ENCODE measurements around the gene MRPL42. TPM values are rescaled to one million over a fixed set of nuclear protein-coding genes. Genes with fewer than 3 reads are reported as not detected.
A peak's percentile ranks its signal among the peaks of the same experiment; 100 is the strongest.

MRPL42 gene
- total and polyA plus RNA-seq, 12 donors = 21.9 to 131 (median 81.9) TPM

- TF ChIP-seq CTCF (IDR thresholded peaks at IDR 0.05) (no peak), POLR2A (IDR thresholded peaks at IDR 0.05) (no peak)
- 59 to 77% (median 72%) methylated on average over 7 of the region's 7 CpGs for WGBS, 4 donors
- no peak for DNase-seq
Measured at GRCh38 chr12:93460902-93461301, 6.4 kb upstream of the MRPL42 start.

GRCh38 chr12:93461503-93461902 lies 5.8 kb upstream of the MRPL42 start:
- no peaks in the 10 kb centered on the region for H3K36me3 ChIP-seq (replicated peaks in 1 of 2)
- intact Hi-C loops (cut with DNase I) = no loop called here
- no peak overlapping the region for H3K27ac ChIP-seq
- H3K4me3 ChIP-seq = no peak overlapping the region
- TF ChIP-seq POLR2A (IDR thresholded peaks at IDR 0.05) = no peak
- no peak for TF ChIP-seq CTCF (IDR thresholded peaks at IDR 0.05)
- H3K9me3 ChIP-seq (replicated peaks in 1 of 3) = no peaks in the 10 kb centered on the region
- whole genome bisulfite sequencing, 4 donors = 71 to 92% (median 81%) methylated on average over 3 of the region's 3 CpGs
- no peak for DNase-seq
- peaks cover 0 to 6% of the 10 kb centered on the region in 2 donors for H3K4me1 ChIP-seq (replicated peaks in 1 of 2)
- no peaks in the 10 kb centered on the region for H3K27me3 ChIP-seq

More at GRCh38 chr12:93460902-93461301, 6.4 kb upstream of the MRPL42 start:
- Histone ChIP-seq H3K27me3 (no peaks in the 10 kb centered on the region), H3K9me3 (replicated peaks in 1 of 3) (no peaks in the 10 kb centered on the region), H3K4me3 (no peak overlapping the region), H3K36me3 (replicated peaks in 1 of 2) (no peaks in the 10 kb centered on the region), H3K4me1 (replicated peaks in 1 of 2) (peaks cover 0 to 6% of the 10 kb centered on the region in 2 donors), H3K27ac (no peak overlapping the region)
- intact Hi-C loops (cut with DNase I) = no loop called here

- 92 to 95% (median 93%) methylated on average over 5 of the region's 5 CpGs for WGBS, 4 donors
- TF ChIP-seq POLR2A (IDR thresholded peaks at IDR 0.05) = no peak
- no peak for TF ChIP-seq CTCF (IDR thresholded peaks at IDR 0.05)
- DNase-seq = no peak
- no peaks in the 10 kb centered on the region for H3K9me3 ChIP-seq (replicated peaks in 1 of 3)
- H3K27me3 ChIP-seq = no peaks in the 10 kb centered on the region
- intact Hi-C loops (cut with DNase I) = no loop called here
- no peak overlapping the region for H3K27ac ChIP-seq
- H3K4me3 ChIP-seq = no peak overlapping the region
- H3K36me3 ChIP-seq (replicated peaks in 1 of 2) = no peaks in the 10 kb centered on the region
- peaks cover 12 to 30% of the 10 kb centered on the region in 2 donors for H3K4me1 ChIP-seq (replicated peaks in 1 of 2)
Measured at GRCh38 chr12:93465841-93466240, 1.5 kb upstream of the MRPL42 start.

- intact Hi-C loops (cut with DNase I) = no loop called here
- peaks cover 15 to 32% of the 10 kb centered on the region in 2 donors for H3K4me1 ChIP-seq (replicated peaks in 1 of 2)
- H3K36me3 ChIP-seq (replicated peaks in 1 of 2) = no peaks in the 10 kb centered on the region
- DNase-seq = peak in 4 of 7 donors; percentile 10 to 66 (median 38)
- peak overlapping the region in 1 of 4 donors; percentile 74 for H3K4me3 ChIP-seq
- 86 to 89% (median 87%) methylated on average over 9 of the region's 9 CpGs for WGBS, 4 donors
- TF ChIP-seq POLR2A (IDR thresholded peaks at IDR 0.05) (no peak), CTCF (IDR thresholded peaks at IDR 0.05) (no peak)
- no peaks in the 10 kb centered on the region for H3K9me3 ChIP-seq (replicated peaks in 1 of 3)
- H3K27me3 ChIP-seq = no peaks in the 10 kb centered on the region
- H3K27ac ChIP-seq = peak overlapping the region in 1 of 5 donors; percentile 87
Measured at GRCh38 chr12:93466625-93467350, 526 bp upstream of the MRPL42 start.
